OCI-LY1 (cell line): ENCODE data around the gene BLNK.

Source experiments
- H2AFZ ChIP-seq: fragments of 200-600 bp; sonication (generic), shearing (Covaris generic); 2 replicates; pipeline ENCODE4 v1.6.0; 2014; ENCODE audit warnings: antibody characterized with exemption, mild to moderate bottlenecking, low read length
- H3F3A ChIP-seq: fragments of 200-600 bp; sonication (generic), shearing (Covaris generic); 2 replicates; pipeline ENCODE4 v1.6.0; 2014; ENCODE audit warnings: mild to moderate bottlenecking, antibody characterized with exemption, low read length, moderate library complexity; ENCODE audit not compliant: insufficient read depth
- H3K27ac ChIP-seq: fragments of 200-600 bp; sonication (generic); 2 replicates; pipeline ENCODE4 v1.5.1; 2014; ENCODE audit warnings: low read length, mixed run types, mild to moderate bottlenecking, low read depth; ENCODE audit not compliant: poor library complexity, severe bottlenecking
- H3K27me3 ChIP-seq: fragments of 200-600 bp; sonication (generic); 2 replicates; pipeline ENCODE4 v1.6.0; 2014; ENCODE audit warnings: antibody characterized with exemption, mild to moderate bottlenecking, low read length, moderate library complexity; ENCODE audit not compliant: insufficient read depth
- H3K36me3 ChIP-seq: fragments of 200-600 bp; sonication (generic); 2 replicates; pipeline ENCODE4 v1.6.1; 2014; ENCODE audit warnings: mild to moderate bottlenecking, antibody characterized with exemption, low read length, moderate library complexity, mixed read lengths; ENCODE audit not compliant: insufficient read depth
- H3K4me1 ChIP-seq: fragments of 200-600 bp; sonication (generic); 2 replicates; pipeline ENCODE4 v1.5.1; 2014; ENCODE audit warnings: mild to moderate bottlenecking, low read length, moderate library complexity; ENCODE audit not compliant: insufficient read depth, severe bottlenecking
- H3K4me2 ChIP-seq: fragments of 200-600 bp; sonication (generic), shearing (Covaris generic); 2 replicates; pipeline ENCODE4 v1.6.1; 2014; ENCODE audit warnings: low read length
- H3K4me3 ChIP-seq: fragments of 200-600 bp; sonication (generic); 2 replicates; pipeline ENCODE4 v1.5.1; 2014; ENCODE audit warnings: low read length, low read depth, mild to moderate bottlenecking, mixed read lengths; ENCODE audit not compliant: poor library complexity, severe bottlenecking
- H3K79me2 ChIP-seq: fragments of 200-600 bp; shearing (Covaris generic); 2 replicates; pipeline ENCODE4 v1.6.1; 2016; ENCODE audit warnings: mixed run types, low read length, mixed read lengths; ENCODE audit not compliant: insufficient read depth
- H3K9ac ChIP-seq: fragments of 200-600 bp; sonication (generic), shearing (Covaris generic); 2 replicates; pipeline ENCODE4 v1.6.1; 2014; ENCODE audit warnings: mild to moderate bottlenecking, low read length, mixed read lengths
- H3K9me2 ChIP-seq: fragments of 200-600 bp; sonication (generic), shearing (Covaris generic); 2 replicates; pipeline ENCODE4 v1.6.1; 2014; ENCODE audit warnings: low read depth, mild to moderate bottlenecking, low read length, mixed read lengths
- H3K9me3 ChIP-seq: fragments of 200-600 bp; shearing (Covaris generic); 2 replicates; pipeline ENCODE4 v1.6.1; 2014; ENCODE audit warnings: low read length, mixed read lengths
- H4K20me1 ChIP-seq: fragments of 200-600 bp; sonication (generic), shearing (Covaris generic); 2 replicates; pipeline ENCODE4 v1.6.0; 2016; ENCODE audit warnings: mild to moderate bottlenecking, low read length; ENCODE audit not compliant: insufficient read depth
- EZH2 ChIP-seq: fragments of 200-600 bp; sonication (generic), shearing (Covaris generic); IDR thresholded peaks from 2 replicates; pipeline ENCODE4 v1.8.0; 2017; ENCODE audit warnings: borderline replicate concordance, mixed run types, mild to moderate bottlenecking, antibody characterized with exemption, low read length, moderate library complexity, mixed read lengths
- TF ChIP-seq, protein P1 (sequence below): fragments of 200-600 bp; sonication (generic), shearing (Covaris generic); IDR thresholded peaks from 2 replicates; pipeline ENCODE4 v1.5.1; 2017; ENCODE audit warnings: mild to moderate bottlenecking, antibody characterized with exemption, low read length, moderate library complexity, mixed read lengths

BLNK gene

DNA sequence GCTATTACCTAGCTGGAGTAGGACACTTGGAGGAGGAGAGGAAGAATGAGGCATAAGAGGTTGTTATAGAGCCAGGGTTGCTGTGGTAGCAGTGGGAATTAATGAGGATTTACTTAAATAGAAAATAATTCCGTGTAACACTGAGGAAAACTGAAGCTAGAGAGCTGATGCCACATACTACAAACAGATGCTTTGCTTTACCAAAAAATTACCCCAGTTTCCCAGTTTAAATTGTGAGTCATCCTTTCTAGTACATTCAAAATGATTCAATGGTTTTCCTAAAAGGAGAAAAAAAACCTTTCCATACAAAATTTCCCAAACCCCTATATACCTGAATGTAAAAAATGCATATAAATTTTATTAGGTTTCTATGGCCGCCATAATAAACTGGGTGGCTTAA lies 82.9 kb downstream of the BLNK start:
- no peak overlapping the region for H3K27ac ChIP-seq
- no peaks in the 10 kb centered on the region for H3K79me2 ChIP-seq
- no peak overlapping the region for H3K9ac ChIP-seq
- no peaks in the 10 kb centered on the region for H3F3A ChIP-seq
- no peak overlapping the region for H3K4me3 ChIP-seq
- no peaks in the 10 kb centered on the region for H4K20me1 ChIP-seq
- H3K27me3 ChIP-seq, result no peaks in the 10 kb centered on the region
- TF ChIP-seq EZH2, result no peak
- TF ChIP-seq, protein P1, sequence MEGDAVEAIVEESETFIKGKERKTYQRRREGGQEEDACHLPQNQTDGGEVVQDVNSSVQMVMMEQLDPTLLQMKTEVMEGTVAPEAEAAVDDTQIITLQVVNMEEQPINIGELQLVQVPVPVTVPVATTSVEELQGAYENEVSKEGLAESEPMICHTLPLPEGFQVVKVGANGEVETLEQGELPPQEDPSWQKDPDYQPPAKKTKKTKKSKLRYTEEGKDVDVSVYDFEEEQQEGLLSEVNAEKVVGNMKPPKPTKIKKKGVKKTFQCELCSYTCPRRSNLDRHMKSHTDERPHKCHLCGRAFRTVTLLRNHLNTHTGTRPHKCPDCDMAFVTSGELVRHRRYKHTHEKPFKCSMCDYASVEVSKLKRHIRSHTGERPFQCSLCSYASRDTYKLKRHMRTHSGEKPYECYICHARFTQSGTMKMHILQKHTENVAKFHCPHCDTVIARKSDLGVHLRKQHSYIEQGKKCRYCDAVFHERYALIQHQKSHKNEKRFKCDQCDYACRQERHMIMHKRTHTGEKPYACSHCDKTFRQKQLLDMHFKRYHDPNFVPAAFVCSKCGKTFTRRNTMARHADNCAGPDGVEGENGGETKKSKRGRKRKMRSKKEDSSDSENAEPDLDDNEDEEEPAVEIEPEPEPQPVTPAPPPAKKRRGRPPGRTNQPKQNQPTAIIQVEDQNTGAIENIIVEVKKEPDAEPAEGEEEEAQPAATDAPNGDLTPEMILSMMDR, result no peak
- H3K36me3 ChIP-seq, result peaks cover 33% of the 10 kb centered on the region
- no peaks in the 10 kb centered on the region for H3K4me1 ChIP-seq
- H3K4me2 ChIP-seq, result no peak overlapping the region
- no peaks in the 10 kb centered on the region for H3K9me3 ChIP-seq
- H2AFZ ChIP-seq, result no peak overlapping the region
- H3K9me2 ChIP-seq, result no peaks in the 10 kb centered on the region

DNA sequence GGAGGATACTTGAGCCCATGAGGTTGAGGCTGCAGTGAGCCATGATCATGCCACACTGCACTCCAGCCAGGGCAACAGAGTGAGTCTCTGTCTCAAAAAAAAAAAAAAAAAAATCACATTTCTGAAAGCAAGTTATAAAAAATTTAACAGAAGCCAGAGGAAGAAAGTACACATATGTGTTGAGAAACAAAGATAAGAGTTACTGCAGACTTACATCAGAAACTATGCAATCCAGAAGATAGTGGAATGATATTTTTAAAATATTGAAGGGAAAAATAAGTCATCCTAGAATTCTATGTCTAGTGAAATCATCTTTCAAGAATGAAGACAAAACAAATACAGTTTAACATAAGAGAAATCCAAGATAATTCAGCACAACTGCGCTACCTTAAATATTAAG lies 94.4 kb downstream of the BLNK start:
- Histone ChIP-seq H3K4me2 (no peak overlapping the region), H3K9me2 (no peaks in the 10 kb centered on the region), H3K79me2 (no peaks in the 10 kb centered on the region), H3K27ac (no peak overlapping the region), H3K4me3 (no peak overlapping the region), H3K9ac (no peak overlapping the region), H3K27me3 (no peaks in the 10 kb centered on the region), H3F3A (no peaks in the 10 kb centered on the region), H3K4me1 (no peaks in the 10 kb centered on the region), H2AFZ (no peak overlapping the region), H4K20me1 (no peaks in the 10 kb centered on the region), H3K36me3 (no peaks in the 10 kb centered on the region), H3K9me3 (no peaks in the 10 kb centered on the region)
- TF ChIP-seq, protein P1, result no peak
- no peak for TF ChIP-seq EZH2

DNA sequence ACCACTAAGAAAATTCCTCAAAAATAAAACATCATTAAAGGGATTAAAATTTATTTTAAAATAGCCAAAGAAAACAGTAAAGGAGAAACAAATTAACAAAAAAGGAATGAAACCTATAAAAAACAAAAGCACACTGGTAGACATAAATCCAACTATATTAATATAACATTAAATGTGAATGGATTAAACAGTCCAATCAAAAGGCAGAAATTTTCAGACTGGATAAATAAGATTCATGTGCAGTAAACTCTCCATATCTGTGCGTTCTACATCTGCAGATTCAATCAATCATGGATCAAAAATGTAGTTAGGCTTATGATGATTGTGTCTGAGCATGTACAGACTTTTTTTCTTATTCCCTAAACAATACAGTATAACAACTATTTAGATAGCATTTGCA lies 98.7 kb downstream of the BLNK start:
- Histone ChIP-seq H3K27me3 (no peaks in the 10 kb centered on the region), H3K79me2 (no peaks in the 10 kb centered on the region), H3K9me3 (no peaks in the 10 kb centered on the region), H3K36me3 (no peaks in the 10 kb centered on the region; the same call in 1 of the 2 replicates), H3K4me2 (no peak overlapping the region), H3K4me3 (no peak overlapping the region), H3K9ac (no peak overlapping the region), H2AFZ (no peak overlapping the region), H3K9me2 (no peaks in the 10 kb centered on the region), H3K4me1 (no peaks in the 10 kb centered on the region), H4K20me1 (no peaks in the 10 kb centered on the region), H3K27ac (no peak overlapping the region), H3F3A (no peaks in the 10 kb centered on the region)
- TF ChIP-seq, protein P1, result no peak
- no peak for TF ChIP-seq EZH2
